Osteocyte (in vitro differentiated cells): Measurements from ENCODE around the gene TMEM151B. TPM values are rescaled to one million over a fixed set of nuclear protein-coding genes. Genes with fewer than 3 reads are reported as not detected.
A peak's percentile ranks its signal among the peaks of the same experiment; 100 is the strongest.

Experiments
- DNase-seq: peaks from one replicate; pipeline ENCODE4 v3.0.0; 2021; ENCODE audit warnings: mixed read lengths; ENCODE audit not compliant: unreplicated experiment; ENCODE audit errors: extremely low spot score
- H3K27ac Mint-ChIP-seq: one replicate; pipeline ENCODE4 v1.8.0; 2021; ENCODE audit warnings: mild to moderate bottlenecking, mixed read lengths; ENCODE audit not compliant: unreplicated experiment
- H3K27me3 Mint-ChIP-seq: one replicate; pipeline ENCODE4 v1.8.0; 2021; ENCODE audit warnings: mixed read lengths; ENCODE audit not compliant: unreplicated experiment
- H3K36me3 Mint-ChIP-seq: one replicate; pipeline ENCODE4 v1.8.0; 2021; ENCODE audit warnings: mixed read lengths; ENCODE audit not compliant: unreplicated experiment
- H3K4me1 Mint-ChIP-seq: one replicate; pipeline ENCODE4 v1.8.0; 2021; ENCODE audit warnings: mixed read lengths; ENCODE audit not compliant: unreplicated experiment
- H3K4me3 Mint-ChIP-seq: one replicate; pipeline ENCODE4 v1.8.0; 2021; ENCODE audit warnings: mild to moderate bottlenecking, moderate library complexity, mixed read lengths; ENCODE audit not compliant: unreplicated experiment
- H3K9me3 Mint-ChIP-seq: one replicate; pipeline ENCODE4 v1.8.0; 2021; ENCODE audit warnings: mixed read lengths; ENCODE audit not compliant: unreplicated experiment
- total RNA-seq: library from RNA; stranded (reverse); gene quantifications from 2 replicates; pipeline ENCODE4 v1.2.1, GENCODE V29; 2021
- TF ChIP-seq, protein P1 (sequence below): fragments of 200-600 bp; sonication (generic); IDR thresholded peaks from 2 replicates; pipeline ENCODE4 v1.5.0; 2021; ENCODE audit warnings: antibody characterized with exemption, mild to moderate bottlenecking, moderate library complexity

Gene TMEM151B
- total RNA-seq, 1 donor from 2014 or later, result not detected

DNA sequence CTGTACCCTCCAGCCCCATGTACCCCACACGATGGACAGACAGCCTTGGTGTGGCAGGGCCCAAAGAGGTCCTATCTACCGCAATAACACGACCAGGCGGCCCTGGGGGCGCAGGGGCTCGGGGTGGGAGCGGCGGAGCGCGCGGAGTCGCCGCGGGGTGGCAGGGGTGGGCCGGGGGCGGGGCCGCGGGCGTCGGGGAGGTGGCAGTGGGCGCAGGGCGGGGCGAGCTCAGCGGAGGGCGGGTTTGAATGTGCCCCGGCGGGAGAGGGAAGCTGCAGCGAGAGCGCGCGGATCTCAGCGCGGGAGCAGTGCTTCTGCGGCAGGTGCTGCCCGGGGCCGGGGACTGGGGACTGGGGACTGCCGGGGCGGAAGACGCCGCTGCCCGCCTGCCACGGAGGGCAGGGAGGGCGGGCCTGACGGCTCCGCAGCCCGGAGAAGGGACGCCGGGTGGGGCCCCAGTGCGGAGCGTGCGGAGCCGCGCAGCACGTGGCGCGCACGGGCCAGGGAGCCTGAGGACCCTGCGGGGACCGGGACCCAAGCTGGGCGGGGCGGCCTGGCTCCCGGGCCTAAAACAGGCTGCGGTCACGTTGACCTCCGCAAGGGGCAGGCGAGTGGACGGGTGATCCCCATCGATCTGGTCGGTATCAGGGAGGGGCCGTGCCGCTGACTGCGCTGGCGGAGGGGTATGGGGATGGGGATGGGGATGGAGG is 46.8 kb upstream of the TMEM151B start, which contains the start of gene SLC29A1:
Gene SLC29A1, plus strand, starts transcription at position 277 of the 710 bp plus-strand sequence. CDS start 3,719 bp downstream, outside the sequence.
- H3K36me3 Mint-ChIP-seq, result no peaks in the 10 kb centered on the region
- no peaks in the 10 kb centered on the region for H3K27me3 Mint-ChIP-seq
- peak within 1 kb of the TSS; percentile 77 for H3K4me3 Mint-ChIP-seq
- TF ChIP-seq, protein P1, sequence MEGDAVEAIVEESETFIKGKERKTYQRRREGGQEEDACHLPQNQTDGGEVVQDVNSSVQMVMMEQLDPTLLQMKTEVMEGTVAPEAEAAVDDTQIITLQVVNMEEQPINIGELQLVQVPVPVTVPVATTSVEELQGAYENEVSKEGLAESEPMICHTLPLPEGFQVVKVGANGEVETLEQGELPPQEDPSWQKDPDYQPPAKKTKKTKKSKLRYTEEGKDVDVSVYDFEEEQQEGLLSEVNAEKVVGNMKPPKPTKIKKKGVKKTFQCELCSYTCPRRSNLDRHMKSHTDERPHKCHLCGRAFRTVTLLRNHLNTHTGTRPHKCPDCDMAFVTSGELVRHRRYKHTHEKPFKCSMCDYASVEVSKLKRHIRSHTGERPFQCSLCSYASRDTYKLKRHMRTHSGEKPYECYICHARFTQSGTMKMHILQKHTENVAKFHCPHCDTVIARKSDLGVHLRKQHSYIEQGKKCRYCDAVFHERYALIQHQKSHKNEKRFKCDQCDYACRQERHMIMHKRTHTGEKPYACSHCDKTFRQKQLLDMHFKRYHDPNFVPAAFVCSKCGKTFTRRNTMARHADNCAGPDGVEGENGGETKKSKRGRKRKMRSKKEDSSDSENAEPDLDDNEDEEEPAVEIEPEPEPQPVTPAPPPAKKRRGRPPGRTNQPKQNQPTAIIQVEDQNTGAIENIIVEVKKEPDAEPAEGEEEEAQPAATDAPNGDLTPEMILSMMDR, result no peak
- peak within 1 kb of the TSS; percentile 99 for H3K27ac Mint-ChIP-seq
- H3K9me3 Mint-ChIP-seq, result no peaks in the 10 kb centered on the region
- H3K4me1 Mint-ChIP-seq, result peaks cover 81% of the 10 kb centered on the region
- DNase-seq, result no peak

DNA sequence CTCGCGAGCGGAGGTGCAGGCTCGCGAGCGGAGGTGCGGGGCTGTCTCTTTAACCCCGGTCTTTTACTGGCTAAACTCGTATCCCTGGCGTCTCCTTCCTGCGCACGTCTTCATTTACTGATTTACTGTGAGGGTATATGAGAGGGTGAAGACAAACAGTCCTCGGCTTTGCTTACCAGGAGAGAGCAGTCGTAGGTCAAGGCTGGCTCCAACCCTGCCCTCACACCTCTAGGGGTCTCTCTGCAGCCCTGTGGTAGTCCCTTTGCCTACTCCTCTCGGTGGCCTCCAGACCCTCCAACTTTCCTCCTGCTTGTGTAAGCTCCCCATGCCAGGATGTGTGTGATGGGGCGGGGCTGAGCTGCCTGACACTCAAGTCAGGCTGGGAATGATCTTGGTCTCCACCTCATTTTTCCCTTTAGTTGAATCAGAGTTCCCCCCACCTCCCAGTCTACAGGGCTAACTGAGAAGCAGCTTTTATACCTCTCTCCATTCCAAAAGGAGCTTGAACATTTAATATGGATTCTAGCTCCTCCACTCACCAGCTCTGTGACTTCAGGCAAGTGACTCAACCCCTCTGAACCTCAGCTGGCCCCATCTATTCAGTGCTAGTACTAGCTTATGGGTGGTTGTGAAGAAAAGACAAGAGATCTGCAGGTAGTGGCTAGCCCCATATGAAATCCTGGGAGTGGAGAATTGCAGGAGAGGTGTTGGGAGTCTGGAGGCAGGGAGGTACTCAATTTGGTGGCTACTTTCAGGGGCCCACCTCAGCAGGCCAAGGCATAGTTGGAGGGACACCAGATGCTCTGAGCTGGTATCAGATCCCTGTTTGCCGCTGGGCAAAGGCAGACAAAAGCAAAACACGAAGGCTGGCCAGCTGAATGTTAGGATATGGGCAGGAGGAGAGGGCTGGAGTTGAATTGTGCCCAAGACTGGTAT is 46.0 kb upstream of the TMEM151B start:
- no peaks in the 10 kb centered on the region for H3K27me3 Mint-ChIP-seq
- peaks cover 82% of the 10 kb centered on the region for H3K4me1 Mint-ChIP-seq
- H3K27ac Mint-ChIP-seq, result peak overlapping the region; percentile 59
- DNase-seq, result no peak
- H3K4me3 Mint-ChIP-seq, result peak overlapping the region; percentile 77
- H3K36me3 Mint-ChIP-seq, result peaks cover 5% of the 10 kb centered on the region
- no peaks in the 10 kb centered on the region for H3K9me3 Mint-ChIP-seq
- TF ChIP-seq, protein P1, result no peak

DNA sequence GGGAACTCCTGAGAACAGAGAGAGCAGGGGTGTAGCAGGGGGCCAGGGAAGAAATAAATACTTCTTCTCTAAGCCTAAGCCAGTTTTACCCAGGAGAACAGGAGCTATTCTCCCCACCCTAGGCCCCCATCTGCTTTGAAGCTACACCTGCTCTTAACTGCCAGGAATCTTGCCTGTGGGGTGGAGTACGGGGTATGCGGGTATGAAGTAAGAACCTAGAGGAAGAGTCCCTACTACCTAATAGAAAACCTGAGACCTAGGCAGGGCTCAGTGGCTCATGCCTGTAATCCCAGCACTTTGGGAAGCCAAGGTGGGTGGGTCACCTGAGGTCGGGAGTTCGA is 45.3 kb upstream of the TMEM151B start:
- no peaks in the 10 kb centered on the region for H3K9me3 Mint-ChIP-seq
- TF ChIP-seq, protein P1, result no peak
- peaks cover 82% of the 10 kb centered on the region for H3K4me1 Mint-ChIP-seq
- DNase-seq, result no peak
- peak overlapping the region; percentile 59 for H3K27ac Mint-ChIP-seq
- H3K27me3 Mint-ChIP-seq, result no peaks in the 10 kb centered on the region
- H3K4me3 Mint-ChIP-seq, result peak overlapping the region; percentile 77
- peaks cover 7% of the 10 kb centered on the region for H3K36me3 Mint-ChIP-seq

DNA sequence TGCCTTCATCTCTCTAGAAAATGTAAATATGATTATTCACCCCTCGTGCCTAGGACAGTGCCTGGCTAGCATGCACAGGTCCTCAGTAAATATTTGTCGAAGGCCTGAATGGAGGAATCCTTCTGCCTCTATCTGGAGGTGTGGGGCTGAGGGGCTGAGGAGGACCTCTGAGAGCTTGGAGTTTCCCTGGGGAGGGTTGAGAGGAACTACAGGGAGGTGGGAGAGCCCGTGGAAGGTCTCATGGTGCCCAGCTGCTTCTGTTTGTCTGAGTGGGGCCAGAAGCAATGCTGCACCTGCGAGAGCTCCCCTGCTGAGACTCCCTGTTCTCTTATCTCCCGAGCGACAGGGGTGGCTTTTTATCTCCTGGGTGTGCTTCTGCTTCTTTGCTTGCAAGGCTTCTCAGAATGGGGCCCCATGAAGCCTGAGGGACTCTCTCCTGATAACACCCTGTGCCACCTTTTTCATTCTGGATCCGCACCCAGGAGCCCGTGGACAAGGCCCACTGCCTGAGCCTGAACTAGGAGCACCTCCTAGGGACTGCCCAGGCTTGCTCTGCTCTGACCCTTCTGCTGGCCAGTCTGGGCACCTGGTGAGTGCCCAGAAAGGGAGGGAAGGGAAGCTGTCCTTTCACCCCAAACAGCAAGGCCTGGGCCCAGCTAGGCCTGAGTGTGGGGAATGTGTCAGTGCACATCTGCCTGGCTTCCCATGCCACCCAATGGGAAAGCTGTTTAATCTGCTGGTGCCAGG is 44.5 kb upstream of the TMEM151B start:
- Mint-ChIP-seq H3K36me3 (peaks cover 11% of the 10 kb centered on the region), H3K27me3 (no peaks in the 10 kb centered on the region), H3K27ac (peak overlapping the region; percentile 70), H3K9me3 (no peaks in the 10 kb centered on the region), H3K4me1 (peaks cover 77% of the 10 kb centered on the region), H3K4me3 (peak overlapping the region; percentile 42)
- TF ChIP-seq, protein P1, result no peak
- no peak for DNase-seq
